Thoracic aorta (tissue), 2 donors: ENCODE results near the gene OSBPL1A. TPM values are rescaled to one million over a fixed set of nuclear protein-coding genes. Genes with fewer than 3 reads are reported as not detected.

Experiments
- ATAC-seq: fragments of 150-250 bp; one replicate; pipeline ENCODE4 v1.8.0; 2017; ENCODE audit warnings: low read depth; ENCODE audit not compliant: insufficient number of reproducible peaks, low FRiP score
- DNase-seq: peaks from one replicate; pipeline ENCODE4 v3.0.0-alpha.2; 2020; ENCODE audit warnings: low spot score
- H3K27ac ChIP-seq, 2 donors: fragments of 200-600 bp; sonication (generic); 1 replicate in 1 of 2; 2 replicates in 1 of 2; pipeline ENCODE4 v1.5.1; 2016; ENCODE audit warnings: mild to moderate bottlenecking in 2 of 2, moderate library complexity in 2 of 2
- H3K27me3 ChIP-seq: fragments of 200-600 bp; sonication (generic); replicated peaks from 2 replicates; pipeline ENCODE4 v1.6.0; 2016; ENCODE audit warnings: mild to moderate bottlenecking; ENCODE audit not compliant: insufficient read depth
- H3K36me3 ChIP-seq: fragments of 200-600 bp; sonication (generic); one replicate; pipeline ENCODE4 v1.5.1; 2016
- H3K4me1 ChIP-seq, 2 donors: fragments of 200-600 bp; sonication (generic); 1 replicate in 1 of 2; 2 replicates in 1 of 2; pipeline versions ENCODE4 v1.5.1 to v1.6.0; 2016; ENCODE audit warnings: low read depth in 2 of 2, mild to moderate bottlenecking in 1 of 2; ENCODE audit not compliant: control insufficient read depth in 1 of 2
- H3K4me3 ChIP-seq: fragments of 200-600 bp; sonication (generic); 2 replicates; pipeline ENCODE4 v1.5.1; 2016; ENCODE audit warnings: mild to moderate bottlenecking
- H3K9me3 ChIP-seq: fragments of 200-600 bp; sonication (generic); 2 replicates; pipeline ENCODE4 v1.5.1; 2016
- CTCF ChIP-seq: fragments of 200-600 bp; sonication (generic); IDR thresholded peaks from one replicate; pipeline ENCODE4 v1.5.1; 2019; ENCODE audit warnings: antibody characterized with exemption
- total RNA-seq, 2 donors: library from RNA; depleted of rRNA; stranded (reverse); fragments of >200 nt; gene quantifications; one replicate each; pipeline versions ENCODE4 v1.1.0 to v1.2.3, GENCODE V29; 2016

Gene OSBPL1A
- total RNA-seq, 2 donors from 2014 or later, result 35.1 to 53.7 TPM

GRCh38 chr18:24130494-24130893 is 267.1 kb downstream of the OSBPL1A start:
- no peak overlapping the region for H3K27ac ChIP-seq
- TF ChIP-seq CTCF, result no peak
- H3K4me3 ChIP-seq, result no peak overlapping the region
- no peaks in the 10 kb centered on the region for H3K27me3 ChIP-seq
- H3K9me3 ChIP-seq, result no peaks in the 10 kb centered on the region
- DNase-seq (no peak), ATAC-seq (no peak)
- peaks cover 0 to 4% of the 10 kb centered on the region in 2 donors for H3K4me1 ChIP-seq
- no peaks in the 10 kb centered on the region for H3K36me3 ChIP-seq

GRCh38 chr18:24128700-24129099 is 268.9 kb downstream of the OSBPL1A start:
- no peak for DNase-seq
- Histone ChIP-seq H3K27ac (no peak overlapping the region), H3K27me3 (no peaks in the 10 kb centered on the region), H3K36me3 (no peaks in the 10 kb centered on the region), H3K9me3 (no peaks in the 10 kb centered on the region), H3K4me1 (peaks cover 0 to 4% of the 10 kb centered on the region in 2 donors), H3K4me3 (no peak overlapping the region)
- ATAC-seq, result no peak
- no peak for TF ChIP-seq CTCF

- no peaks in the 10 kb centered on the region for H3K36me3 ChIP-seq
- ATAC-seq (no peak), DNase-seq (no peak)
- H3K9me3 ChIP-seq, result no peaks in the 10 kb centered on the region
- H3K27me3 ChIP-seq, result no peaks in the 10 kb centered on the region
- no peak overlapping the region for H3K4me3 ChIP-seq
- H3K27ac ChIP-seq, result no peak overlapping the region
- no peak for TF ChIP-seq CTCF
- peaks cover 0 to 4% of the 10 kb centered on the region in 2 donors for H3K4me1 ChIP-seq
These were observed 269.9 kb downstream of the OSBPL1A start for GRCh38 chr18:24127735-24128134.

- H3K36me3 ChIP-seq, result no peaks in the 10 kb centered on the region
- ATAC-seq, result no peak
These were observed 271.3 kb downstream of the OSBPL1A start for GRCh38 chr18:24126155-24126961.

GRCh38 chr18:24121625-24122024 is 276.0 kb downstream of the OSBPL1A start:
- ATAC-seq, result no peak

More at GRCh38 chr18:24126155-24126961, 271.3 kb downstream of the OSBPL1A start:
- no peaks in the 10 kb centered on the region for H3K27me3 ChIP-seq
- peaks cover 0 to 4% of the 10 kb centered on the region in 2 donors for H3K4me1 ChIP-seq
- H3K27ac ChIP-seq, result no peak overlapping the region
- DNase-seq, result no peak
- no peaks in the 10 kb centered on the region for H3K9me3 ChIP-seq
- no peak for TF ChIP-seq CTCF
- H3K4me3 ChIP-seq, result no peak overlapping the region

More at GRCh38 chr18:24121625-24122024, 276.0 kb downstream of the OSBPL1A start:
- no peak for DNase-seq
- H3K27me3 ChIP-seq, result no peaks in the 10 kb centered on the region
- H3K27ac ChIP-seq, result no peak overlapping the region
- H3K4me1 ChIP-seq, result peaks cover 0 to 4% of the 10 kb centered on the region in 2 donors
- TF ChIP-seq CTCF, result no peak
- no peaks in the 10 kb centered on the region for H3K36me3 ChIP-seq
- no peaks in the 10 kb centered on the region for H3K9me3 ChIP-seq
- no peak overlapping the region for H3K4me3 ChIP-seq
